ENCODE data around the gene CEP170B. TPM values are rescaled to one million over a fixed set of nuclear protein-coding genes. Genes with fewer than 3 reads are reported as not detected.

Gene CEP170B
- total RNA-seq, 2 experiments from 2014 or later, result 3.9 to 4.0 TPM

GRCh38 chr14:104891664-104892530, 26.8 kb downstream of the CEP170B start:
- no peaks in the 10 kb centered on the region for H3K9me3 Mint-ChIP-seq (ENCODE audit: low read depth)
- ATAC-seq (no peak), DNase-seq (no peak)
- H3K4me1 Mint-ChIP-seq, result no peaks in the 10 kb centered on the region
- H3K4me3 Mint-ChIP-seq, result no peak overlapping the region
- CTCF ChIA-PET, result no interaction called here
- H3K27me3 Mint-ChIP-seq, result no peaks in the 10 kb centered on the region
- intact Hi-C loops (cut with DNase I, micrococcal nuclease), result no loop called here
- POLR2A ChIA-PET, result no interaction called here
- H3K27ac Mint-ChIP-seq, result no peak overlapping the region
- no peaks in the 10 kb centered on the region for H3K36me3 Mint-ChIP-seq (ENCODE audit: low read depth)

- intact Hi-C loops (cut with DNase I, micrococcal nuclease), result no loop called here
- Mint-ChIP-seq H3K4me1 (no peaks in the 10 kb centered on the region), H3K27me3 (no peaks in the 10 kb centered on the region), H3K27ac (no peak overlapping the region), H3K4me3 (no peak overlapping the region), H3K36me3 (ENCODE audit: low read depth) (no peaks in the 10 kb centered on the region), H3K9me3 (ENCODE audit: low read depth) (no peaks in the 10 kb centered on the region)
- POLR2A ChIA-PET, result no interaction called here
- ATAC-seq, result no peak
- CTCF ChIA-PET, result interaction anchor here (0.5 kb wide), 1 partner anchor 11 kb away, joined by 3 read pairs; no protein-coding TSS in a partner anchor
- peak; percentile 3 for DNase-seq
These were observed 27.7 kb downstream of the CEP170B start for GRCh38 chr14:104892531-104893434.

DNA sequence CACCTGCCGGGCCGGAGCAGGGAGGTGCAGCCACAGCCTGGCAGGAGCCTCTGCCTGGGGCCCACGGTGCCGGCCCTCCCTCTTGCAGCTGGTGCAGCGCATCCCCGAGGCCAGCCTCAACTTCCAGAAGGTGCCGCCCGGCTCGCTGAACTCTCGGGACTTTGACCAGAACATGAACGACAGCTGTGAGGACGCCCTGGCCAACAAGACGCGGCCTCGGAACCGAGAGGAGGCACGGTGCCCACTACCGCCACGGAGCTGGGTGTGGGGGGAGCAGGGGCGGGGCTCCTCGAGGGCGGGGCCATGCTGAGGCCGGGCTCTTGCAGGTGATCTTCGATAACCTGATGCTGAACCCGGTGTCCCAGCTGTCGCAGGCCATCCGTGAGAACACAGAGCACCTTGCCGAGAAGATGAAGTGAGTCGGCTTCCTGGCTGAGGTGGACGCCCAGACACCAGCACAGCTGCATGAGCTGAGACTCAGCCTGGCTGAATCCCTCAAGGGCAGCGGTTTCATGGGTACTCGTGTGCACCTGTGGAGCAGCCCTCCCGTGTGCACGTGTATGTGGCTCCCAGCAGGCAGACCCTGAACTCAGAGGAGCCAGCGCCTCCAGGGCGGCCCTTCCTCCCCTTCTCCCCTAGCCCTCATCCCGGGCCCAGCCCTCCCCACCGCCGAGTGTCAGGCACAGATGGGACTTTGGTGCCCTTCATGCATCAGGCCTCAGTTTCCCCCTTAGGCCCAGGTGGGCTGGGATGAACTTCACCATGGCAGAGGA, 28.6 kb downstream of the CEP170B start:
- intact Hi-C loops (cut with DNase I, micrococcal nuclease), result no loop called here
- ATAC-seq, result no peak
- CTCF ChIA-PET, result interaction anchor here (0.5 kb wide), 1 partner anchor 10 kb away, joined by 3 read pairs; no protein-coding TSS in a partner anchor

GRCh38 chr14:104894331-104895206, 29.5 kb downstream of the CEP170B start:
- H3K36me3 Mint-ChIP-seq (ENCODE audit: low read depth), result no peaks in the 10 kb centered on the region
- ChIA-PET CTCF (interaction anchor here (0.9 to 1.0 kb wide), 2 partner anchors 131 to 194 kb away, joined by 3 read pairs; no protein-coding TSS in a partner anchor), POLR2A (no interaction called here)
- peak; percentile 3 for DNase-seq
- intact Hi-C loops (cut with DNase I, micrococcal nuclease), result no loop called here
- H3K4me3 Mint-ChIP-seq, result no peak overlapping the region
- H3K9me3 Mint-ChIP-seq (ENCODE audit: low read depth), result no peaks in the 10 kb centered on the region
- no peak overlapping the region for H3K27ac Mint-ChIP-seq
- H3K27me3 Mint-ChIP-seq, result no peaks in the 10 kb centered on the region
- no peaks in the 10 kb centered on the region for H3K4me1 Mint-ChIP-seq
- no peak for ATAC-seq

More for the DNA sequence above, 28.6 kb downstream of the CEP170B start:
- no peaks in the 10 kb centered on the region for H3K36me3 Mint-ChIP-seq (ENCODE audit: low read depth)
- no peaks in the 10 kb centered on the region for H3K27me3 Mint-ChIP-seq
- no peaks in the 10 kb centered on the region for H3K4me1 Mint-ChIP-seq
- no peaks in the 10 kb centered on the region for H3K9me3 Mint-ChIP-seq (ENCODE audit: low read depth)
- no peak overlapping the region for H3K4me3 Mint-ChIP-seq
- DNase-seq, result peak; percentile 5
- H3K27ac Mint-ChIP-seq, result no peak overlapping the region
- POLR2A ChIA-PET, result no interaction called here

- intact Hi-C loops (cut with DNase I, micrococcal nuclease), result no loop called here
- ATAC-seq, result no peak
- Mint-ChIP-seq H3K27me3 (no peaks in the 10 kb centered on the region), H3K36me3 (ENCODE audit: low read depth) (no peaks in the 10 kb centered on the region), H3K4me1 (no peaks in the 10 kb centered on the region), H3K9me3 (ENCODE audit: low read depth) (no peaks in the 10 kb centered on the region), H3K27ac (no peak overlapping the region), H3K4me3 (no peak overlapping the region)
- DNase-seq, result no peak
- ChIA-PET CTCF (interaction anchor here (0.6 to 1.3 kb wide), 5 partner anchors 17 to 193 kb away, joined by 3 to 5 read pairs (median 3); no protein-coding TSS in a partner anchor), POLR2A (no interaction called here)
These were observed 30.2 kb downstream of the CEP170B start for GRCh38 chr14:104895207-104895785.

DNA sequence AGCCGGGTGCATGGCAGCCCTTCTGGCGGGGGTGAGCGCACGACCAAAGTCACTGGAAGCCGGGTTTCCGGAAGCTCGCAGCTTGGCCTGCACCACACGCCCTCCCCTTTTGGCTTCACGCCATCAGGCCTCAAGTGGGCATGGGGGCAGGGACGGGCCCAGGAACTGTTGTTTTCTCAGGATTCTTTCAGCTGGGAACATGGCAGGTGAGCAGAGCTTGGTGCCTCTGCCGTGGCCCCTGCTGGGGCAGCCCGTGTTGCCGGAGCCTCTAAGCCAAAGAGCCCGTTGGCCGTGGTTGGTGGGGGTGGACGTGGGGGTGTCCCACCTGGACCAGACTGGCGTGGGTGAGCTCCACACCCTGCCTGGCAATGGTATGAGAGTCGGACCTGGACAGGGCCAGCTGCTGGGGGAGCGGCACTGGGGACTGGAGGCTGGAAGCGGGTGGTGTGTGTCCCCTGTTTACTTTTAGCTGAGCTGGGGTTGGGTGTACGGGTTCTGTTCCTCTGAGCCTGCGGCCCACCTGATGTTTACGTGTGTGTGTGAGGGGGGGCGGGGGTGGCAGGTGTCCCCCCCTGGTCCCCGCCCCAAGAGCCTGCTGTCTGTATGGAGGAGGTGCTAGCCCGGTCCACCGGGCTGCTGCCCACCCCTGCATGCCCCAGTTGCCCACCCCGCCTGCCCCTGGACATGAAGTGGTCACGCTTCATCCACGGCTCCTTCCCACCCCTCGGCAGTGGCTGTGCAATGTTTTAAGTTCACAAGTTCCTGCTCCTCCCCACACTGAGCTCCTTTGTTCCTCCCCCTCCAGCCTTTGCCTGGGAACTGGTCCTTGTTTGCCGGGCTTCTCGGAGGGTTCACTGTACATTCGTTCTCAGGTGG, 31.0 kb downstream of the CEP170B start:
- intact Hi-C loops (cut with DNase I, micrococcal nuclease), result loop anchor here (1.0 to 2.0 kb wide), 3 partner anchors 81 to 149 kb away; no protein-coding TSS in a partner anchor
- peak; percentile 5 for DNase-seq
- no peaks in the 10 kb centered on the region for H3K36me3 Mint-ChIP-seq (ENCODE audit: low read depth)

GRCh38 chr14:104897330-104898194, 32.5 kb downstream of the CEP170B start:
- Mint-ChIP-seq H3K4me1 (peaks cover 3% of the 10 kb centered on the region), H3K9me3 (ENCODE audit: low read depth) (no peaks in the 10 kb centered on the region), H3K27ac (no peak overlapping the region), H3K36me3 (ENCODE audit: low read depth) (no peaks in the 10 kb centered on the region), H3K4me3 (no peak overlapping the region), H3K27me3 (no peaks in the 10 kb centered on the region)
- DNase-seq (no peak), ATAC-seq (no peak)
- POLR2A ChIA-PET, result no interaction called here
- CTCF ChIA-PET, result interaction anchor here (0.7 to 0.9 kb wide), 3 partner anchors 11 to 328 kb away, joined by 3 to 4 read pairs (median 3); no protein-coding TSS in a partner anchor
- intact Hi-C loops (cut with DNase I, micrococcal nuclease), result loop anchor here (2.0 kb wide), 2 partner anchors 79 to 147 kb away; no protein-coding TSS in a partner anchor

More for the DNA sequence above, 31.0 kb downstream of the CEP170B start:
- peaks cover under 1% of the 10 kb centered on the region for H3K4me1 Mint-ChIP-seq
- H3K27ac Mint-ChIP-seq, result no peak overlapping the region
- no peak overlapping the region for H3K4me3 Mint-ChIP-seq
- CTCF ChIA-PET, result interaction anchor here (0.6 to 1.3 kb wide), 5 partner anchors 16 to 133 kb away, joined by 3 to 5 read pairs (median 3); no protein-coding TSS in a partner anchor
- no peak for ATAC-seq
- no peaks in the 10 kb centered on the region for H3K27me3 Mint-ChIP-seq
- POLR2A ChIA-PET, result no interaction called here
- no peaks in the 10 kb centered on the region for H3K9me3 Mint-ChIP-seq (ENCODE audit: low read depth)

DNA sequence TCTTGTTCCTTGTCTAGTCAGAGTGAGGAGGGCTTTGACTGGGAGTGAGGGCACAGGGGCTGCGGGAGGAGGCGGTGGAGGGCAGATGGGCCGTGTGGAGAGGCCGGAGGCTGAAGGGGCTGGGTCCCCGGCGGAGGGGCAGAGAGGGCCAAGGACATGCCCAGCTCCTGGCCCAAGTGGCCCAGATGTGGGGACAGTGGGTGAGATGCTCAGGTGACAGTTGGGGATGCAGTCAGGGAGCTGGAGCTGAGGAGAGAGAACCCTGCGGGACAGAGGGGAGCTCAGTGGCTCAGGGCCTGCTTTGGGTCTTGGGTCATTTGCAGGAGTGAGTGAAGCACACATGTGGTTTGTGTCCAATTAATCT, 33.1 kb downstream of the CEP170B start:
- DNase-seq (no peak), ATAC-seq (no peak)
- Mint-ChIP-seq H3K9me3 (ENCODE audit: low read depth) (no peaks in the 10 kb centered on the region), H3K27ac (no peak overlapping the region), H3K27me3 (no peaks in the 10 kb centered on the region), H3K4me1 (peaks cover 3% of the 10 kb centered on the region), H3K36me3 (ENCODE audit: low read depth) (no peaks in the 10 kb centered on the region), H3K4me3 (no peak overlapping the region)
- POLR2A ChIA-PET, result no interaction called here
- intact Hi-C loops (cut with DNase I, micrococcal nuclease), result no loop called here
- CTCF ChIA-PET, result interaction anchor here (0.5 kb wide), 1 partner anchor 172 kb away, joined by 3 read pairs; no protein-coding TSS in a partner anchor
